Astrocyte (in vitro differentiated cells and primary cell): ENCODE results near the gene TEAD1.

Source experiments
- CTCF ChIP-seq: IDR thresholded peaks from 2 replicates; pipeline ENCODE4 v1.5.1; 2011; ENCODE audit warnings: low read depth, mild to moderate bottlenecking, inconsistent platforms, low read length, moderate library complexity; ENCODE audit not compliant: insufficient read depth
- EZH2 ChIP-seq: IDR thresholded peaks from 2 replicates; pipeline ENCODE4 v1.6.1; 2012; ENCODE audit warnings: mild to moderate bottlenecking, low read length, inconsistent platforms; ENCODE audit not compliant: insufficient read depth

- TF ChIP-seq CTCF: no peak
- no peak for TF ChIP-seq EZH2
Observed at GRCh38 chr11:12677131-12677530, 2.9 kb downstream of the TEAD1 start.
